Frontal cortex (tissue), 4 donors: Measurements from ENCODE around the gene LRRC8E. TPM values are rescaled to one million over a fixed set of nuclear protein-coding genes. Genes with fewer than 3 reads are reported as not detected.

Experiments used
- DNase-seq, 2 donors: peaks; one replicate each; pipeline ENCODE4 v3.0.0; 2012; ENCODE audit warnings: low spot score in 2 of 2
- FAIRE-seq: peaks from 2 replicates; lab custom pipeline; 2012; peaks lifted over from hg19 to GRCh38; lab: Jason Lieb, UNC
- total RNA-seq: library from RNA; depleted of rRNA; stranded (reverse); fragments of >200 nt; gene quantifications from one replicate; pipeline ENCODE4 v1.2.3, GENCODE V29; 2014
- donor health status: control.
- donor health status: control.
- donor health status: control.

Gene LRRC8E
- total RNA-seq, 1 donor from 2014 or later = not detected

- no peak for DNase-seq
- no peak for FAIRE-seq
Measured at GRCh38 chr19:7942981-7943443, 54.7 kb downstream of the LRRC8E start.

DNA sequence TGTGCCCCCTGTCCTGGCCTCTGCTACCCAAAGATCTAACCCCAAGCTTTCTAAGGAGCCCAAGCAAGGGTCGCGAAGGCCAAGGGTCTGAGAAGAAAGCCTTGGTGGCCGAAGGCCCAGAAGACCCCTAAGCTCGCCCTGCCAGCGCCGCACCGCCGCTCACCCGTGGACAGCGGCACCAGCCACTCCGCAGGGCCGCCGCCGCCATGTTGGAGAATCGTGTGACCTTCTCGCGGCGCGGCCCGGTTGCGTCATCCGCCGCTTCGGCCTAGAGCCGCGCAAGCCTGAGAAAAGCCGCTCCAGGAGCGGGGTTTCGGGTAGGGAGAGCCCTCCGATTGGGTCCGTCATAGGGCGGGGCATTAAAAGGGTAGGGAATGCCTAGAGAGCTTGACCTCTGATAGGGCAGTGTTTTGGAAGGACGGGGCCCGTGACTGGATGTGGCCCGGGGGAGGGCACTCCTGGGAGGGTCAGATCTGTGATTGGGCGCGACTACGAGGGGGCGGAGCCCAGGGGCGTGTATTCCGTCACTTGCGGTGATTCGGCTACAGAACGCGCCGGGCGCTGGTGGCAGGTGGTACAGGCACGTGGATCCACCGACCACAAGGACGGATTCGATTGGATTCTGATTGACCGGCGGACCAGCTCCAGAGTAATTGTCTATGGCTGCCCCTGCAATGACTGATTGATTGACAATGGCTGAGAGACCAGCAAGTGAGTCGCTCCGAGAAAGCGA lies 55.3 kb downstream of the LRRC8E start, which contains the start of gene TIMM44:
TSS of gene TIMM44 (minus strand) at position 223 of the 733 bp plus-strand sequence. CDS start at position 208, 15 bp downstream.
- FAIRE-seq = peak; percentile 98
- DNase-seq = peak; percentile 96 to 97

GRCh38 chr19:7944177-7944761 lies 56.0 kb downstream of the LRRC8E start:
- DNase-seq = peak; percentile 70 to 73
- FAIRE-seq = no peak

DNA sequence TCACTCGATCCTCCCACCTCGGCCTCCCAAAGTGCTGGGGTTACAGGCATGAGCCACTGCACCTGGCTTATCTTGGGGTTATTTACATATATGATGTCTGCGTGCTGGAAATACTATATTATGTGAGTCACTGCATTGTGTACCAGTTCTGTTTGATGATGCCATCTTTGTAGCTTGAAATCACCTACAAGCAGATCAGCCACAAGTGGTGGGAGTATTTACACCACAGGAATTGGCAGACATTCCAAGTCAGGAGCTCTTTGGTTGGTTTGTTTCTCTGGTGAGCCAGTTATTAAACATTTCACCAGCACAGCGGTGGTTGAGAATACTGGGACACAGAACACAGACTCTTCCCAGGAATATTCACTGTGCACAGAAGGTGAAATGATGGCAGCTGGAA lies 59.6 kb downstream of the LRRC8E start:
- FAIRE-seq = no peak

More for the DNA sequence above, 59.6 kb downstream of the LRRC8E start:
- no peak for DNase-seq

Other genes with a start within 250 kb of the LRRC8E start
- gene RETN, start 219.5 kb upstream of the LRRC8E start, total RNA-seq = not detected
- gene MCEMP1, start 211.4 kb upstream of the LRRC8E start, total RNA-seq = not detected
- gene TRAPPC5, start 207.7 kb upstream of the LRRC8E start, total RNA-seq = 15.5 TPM
- gene FCER2, start 186.4 kb upstream of the LRRC8E start, total RNA-seq = not detected
- 0.82 TPM for gene CLEC4G, start 156.4 kb upstream of the LRRC8E start, total RNA-seq
- 0.82 TPM for gene CD209, start 141.0 kb upstream of the LRRC8E start, total RNA-seq
- not detected for gene CLEC4M, start 125.3 kb upstream of the LRRC8E start, total RNA-seq
- 47.7 TPM for gene EVI5L, start 58.3 kb upstream of the LRRC8E start, total RNA-seq
- 2.9 TPM for gene PRR36, start 14.1 kb upstream of the LRRC8E start, total RNA-seq
- 5.7 TPM for gene MAP2K7, start 15.4 kb downstream of the LRRC8E start, total RNA-seq
- not detected for gene TGFBR3L, start 26.3 kb downstream of the LRRC8E start, total RNA-seq
- 4.9 TPM for gene SNAPC2, start 31.8 kb downstream of the LRRC8E start, total RNA-seq
- 9.4 TPM for gene CTXN1, start 37.6 kb downstream of the LRRC8E start, total RNA-seq
- gene TIMM44, start 55.2 kb downstream of the LRRC8E start, total RNA-seq = 26.9 TPM
- 14.3 TPM for gene ELAVL1, start 117.1 kb downstream of the LRRC8E start, total RNA-seq
- 1.2 TPM for gene CCL25, start 164.2 kb downstream of the LRRC8E start, total RNA-seq